DMS 273 treated with DMSO at 0.1 percent for 48 hours (cell line): ENCODE data around the gene SHLD2.
"Not testable (repeated sequence)": the region's sequence is repeated elsewhere in the genome, so short reads cannot be mapped to it uniquely, and the experiment has no call there.

Source experiments
- DNase-seq: peaks from one replicate; lab custom pipeline; 2025; lab: John Stamatoyannopoulos, UW

The SHLD2 gene

GRCh38 chr10:87094373-87095235, at the start of gene SHLD2, which contains the start of gene GLUD1:
Gene SHLD2, plus strand, starts transcription at chr10:87095206. Its CDS starts 56,149 bp downstream, at chr10:87151355.
Gene GLUD1, minus strand, starts transcription at chr10:87094843. Its CDS starts 74 bp downstream, at chr10:87094769.
- DNase-seq = peak; percentile 54

DNA sequence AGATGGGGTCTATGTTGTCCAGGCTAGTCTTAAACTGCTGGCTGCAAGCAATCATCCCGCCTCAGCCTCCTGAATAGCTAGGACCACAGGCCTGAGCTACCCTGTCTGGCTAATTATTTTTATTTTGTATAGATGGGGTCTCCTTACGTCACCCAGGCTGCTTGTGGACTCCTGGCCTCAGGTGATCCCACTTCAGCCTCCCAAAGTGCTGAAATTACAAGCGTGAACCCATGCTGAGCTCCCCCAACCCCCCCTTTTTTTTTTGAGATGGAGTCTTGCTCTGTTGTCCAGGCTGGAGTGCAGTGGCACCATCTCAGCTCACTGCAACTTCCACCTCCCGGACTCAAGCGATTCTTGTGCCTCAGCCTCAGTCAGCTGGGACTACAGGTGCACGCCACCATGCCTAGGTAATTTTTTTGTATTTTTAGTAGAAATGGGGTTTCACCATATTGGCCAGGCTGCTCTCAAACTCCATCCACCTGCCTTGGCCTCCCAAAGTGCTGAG, 49.5 kb upstream of the SHLD2 start:
- no peak for DNase-seq

GRCh38 chr10:87053111-87053510, 41.9 kb upstream of the SHLD2 start:
- peak; percentile 1 for DNase-seq

DNA sequence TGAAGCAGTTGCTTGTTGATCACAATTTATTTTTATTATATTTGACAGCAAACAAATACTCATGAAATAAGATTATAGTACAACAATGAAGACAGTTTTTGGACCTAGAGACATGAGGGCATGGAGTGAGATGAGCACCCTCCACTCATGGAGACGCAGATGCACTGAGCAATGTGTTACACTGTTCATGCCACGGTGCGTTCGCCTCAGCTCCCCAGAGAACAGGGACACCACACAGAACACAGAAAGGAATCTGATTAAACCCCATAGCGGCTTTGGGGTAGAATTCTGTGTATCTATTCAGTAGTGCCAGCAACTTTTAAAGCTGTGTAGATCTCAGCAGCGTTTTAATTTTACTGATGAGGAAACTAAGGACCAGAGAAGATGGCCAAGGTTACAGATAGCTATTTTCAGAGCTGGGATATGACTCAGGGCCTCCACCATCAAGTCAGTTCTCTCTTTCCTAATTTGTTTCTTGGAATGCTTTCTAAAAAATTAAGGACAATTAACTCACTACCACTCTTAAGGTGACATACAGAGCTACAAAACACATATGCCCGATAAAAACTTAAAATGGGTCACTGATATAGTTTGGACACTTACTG, 41.3 kb upstream of the SHLD2 start:
- DNase-seq = no peak

DNA sequence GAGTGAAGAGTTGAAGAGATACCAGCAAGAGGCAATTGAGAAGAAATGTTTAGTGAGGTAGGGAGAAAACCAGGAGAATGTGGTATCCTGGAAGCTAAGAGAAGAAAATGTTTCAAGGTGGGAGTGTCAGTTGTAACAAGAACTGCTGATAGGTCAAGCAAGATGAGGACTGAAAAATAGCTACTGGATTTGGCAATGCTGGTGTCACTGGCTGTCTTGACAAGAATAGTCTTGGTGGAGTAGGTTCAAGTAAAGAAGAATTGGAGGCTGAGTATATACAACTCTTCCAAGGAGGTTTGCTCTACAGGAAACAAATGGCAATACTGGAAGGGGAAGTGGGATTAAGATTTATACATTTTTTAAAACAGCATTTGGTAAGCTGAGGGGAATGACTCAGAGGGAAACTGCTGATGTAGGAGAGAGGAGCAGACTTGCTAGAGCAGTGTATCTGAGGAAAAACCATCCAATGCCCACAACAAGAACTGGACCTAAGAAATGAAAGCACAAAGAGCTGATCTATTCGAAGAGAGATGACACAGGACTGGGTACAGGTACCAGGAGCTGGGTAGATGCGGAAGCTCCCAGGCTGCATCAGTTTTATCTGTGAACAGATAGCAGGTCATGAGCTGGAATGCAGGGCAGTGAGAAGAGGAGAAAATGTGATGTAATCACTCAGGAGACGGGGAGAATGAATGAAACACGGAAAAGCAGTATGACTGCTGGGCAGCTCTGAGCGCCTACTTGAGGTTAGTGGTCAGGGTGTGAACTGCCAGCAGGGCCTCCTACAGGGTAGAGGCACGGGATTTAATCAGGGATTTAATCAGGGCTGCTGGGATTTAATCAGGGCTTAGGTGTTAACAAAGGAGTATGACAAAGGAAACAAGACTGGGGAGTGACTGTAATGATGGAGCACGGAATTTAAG, 40.4 kb upstream of the SHLD2 start:
- no peak for DNase-seq

DNA sequence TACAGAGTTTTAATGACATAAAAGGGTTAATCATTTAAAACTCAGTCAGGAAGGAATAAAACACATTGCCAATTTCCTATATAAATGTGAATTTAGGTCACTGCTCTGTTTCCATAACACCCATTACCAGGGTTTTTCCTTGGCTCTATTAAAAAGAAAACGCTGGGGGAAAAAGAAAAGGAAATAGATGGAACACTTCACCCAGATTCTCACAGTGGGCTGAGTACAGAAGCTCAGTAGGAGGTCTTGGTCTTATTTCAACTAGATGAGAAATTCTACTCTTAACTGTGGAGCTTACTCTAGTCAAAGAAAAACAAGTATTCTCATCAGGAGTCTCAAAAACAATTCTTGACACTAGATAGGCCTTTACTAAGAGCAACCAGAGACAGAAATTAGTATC, 36.8 kb upstream of the SHLD2 start:
- no peak for DNase-seq

GRCh38 chr10:87059401-87059800, 35.6 kb upstream of the SHLD2 start:
- no peak for DNase-seq

GRCh38 chr10:87060280-87060928, 34.6 kb upstream of the SHLD2 start:
- DNase-seq = no peak

GRCh38 chr10:87064651-87065050, 30.4 kb upstream of the SHLD2 start:
- DNase-seq = no peak

GRCh38 chr10:87066178-87066577, 28.8 kb upstream of the SHLD2 start:
- no peak for DNase-seq

DNA sequence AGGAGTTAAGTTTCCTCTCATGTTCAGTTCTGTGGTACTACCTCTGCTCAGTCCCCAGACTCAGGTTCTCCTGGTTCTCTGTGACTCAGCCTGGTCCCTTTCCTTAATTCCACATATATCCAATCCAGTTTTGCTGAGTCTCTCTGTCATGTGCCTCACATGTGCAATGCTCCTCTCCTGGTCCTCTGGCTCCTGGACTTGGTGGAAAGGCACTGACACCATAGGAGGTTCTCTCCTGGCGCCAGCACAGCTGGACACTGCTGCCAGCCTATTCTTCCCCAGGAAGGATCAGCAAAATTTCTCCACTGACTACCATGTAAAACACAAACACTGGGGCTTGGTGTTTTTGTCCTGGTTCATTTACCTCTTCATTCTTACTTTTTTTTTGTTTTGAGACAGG, 28.1 kb upstream of the SHLD2 start:
- DNase-seq = no peak

GRCh38 chr10:87068281-87068680, 26.7 kb upstream of the SHLD2 start:
- DNase-seq = no peak

- no peak for DNase-seq
Observed at GRCh38 chr10:87072449-87072848, 22.6 kb upstream of the SHLD2 start.

GRCh38 chr10:87076421-87076820, 18.6 kb upstream of the SHLD2 start:
- DNase-seq = not testable (repeated sequence)

GRCh38 chr10:87079106-87079836, 15.7 kb upstream of the SHLD2 start:
- DNase-seq = no peak

- DNase-seq = not testable (repeated sequence)
Observed at GRCh38 chr10:87080621-87081020, 14.4 kb upstream of the SHLD2 start.

GRCh38 chr10:87081574-87081973, 13.4 kb upstream of the SHLD2 start:
- not testable (repeated sequence) for DNase-seq

GRCh38 chr10:87082219-87082618, 12.8 kb upstream of the SHLD2 start:
- DNase-seq = not testable (repeated sequence)

GRCh38 chr10:87083576-87084290, 11.3 kb upstream of the SHLD2 start:
- DNase-seq = not testable (repeated sequence)

DNA sequence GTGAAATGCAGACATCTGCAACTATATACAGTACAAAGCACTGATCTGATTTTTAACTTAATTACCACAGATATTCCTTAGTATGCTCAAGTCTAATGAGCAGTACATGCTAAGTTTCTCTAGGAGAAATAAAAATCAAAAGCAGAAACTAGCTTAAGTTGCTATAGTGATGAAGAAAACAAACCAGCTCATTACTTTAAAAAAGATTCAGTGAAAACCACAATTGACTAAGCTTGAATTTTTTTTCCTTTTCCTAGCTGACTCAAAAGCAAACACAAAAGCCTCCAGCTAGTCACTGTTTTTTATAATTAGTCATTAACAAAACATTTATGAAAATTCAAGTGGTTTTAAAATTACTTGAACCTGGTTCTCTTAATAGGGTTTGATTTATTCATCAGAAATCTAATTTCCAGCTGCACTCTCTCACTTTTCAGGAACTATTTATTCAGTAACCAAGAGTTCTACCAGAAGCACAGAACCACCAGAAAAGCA, 10.7 kb upstream of the SHLD2 start:
- not testable (repeated sequence) for DNase-seq
